ENCODE results near the gene RIBC1.

DNA sequence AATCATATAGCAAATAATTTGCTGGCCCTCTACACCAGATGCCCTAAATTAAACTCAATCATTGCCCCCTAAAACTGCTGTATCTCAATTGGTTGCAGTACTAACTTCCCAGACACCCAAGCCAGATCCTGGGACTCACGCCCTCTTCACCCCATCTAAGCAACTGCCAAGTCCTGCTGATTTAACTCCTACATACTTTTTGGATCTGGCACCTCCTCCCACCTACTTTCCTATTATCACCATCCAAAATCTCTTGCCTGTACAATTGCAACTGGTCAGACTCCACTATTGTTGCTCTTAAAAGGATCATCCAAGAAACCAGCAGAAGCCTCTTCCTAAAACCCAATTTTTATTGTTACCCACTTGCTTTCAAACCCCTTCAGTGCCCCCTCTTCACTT is 16.2 kb downstream of the RIBC1 start:
- no peak for TF ChIP-seq POLR2A (IDR thresholded peaks at IDR 0.05)
- TF ChIP-seq, protein P1, sequence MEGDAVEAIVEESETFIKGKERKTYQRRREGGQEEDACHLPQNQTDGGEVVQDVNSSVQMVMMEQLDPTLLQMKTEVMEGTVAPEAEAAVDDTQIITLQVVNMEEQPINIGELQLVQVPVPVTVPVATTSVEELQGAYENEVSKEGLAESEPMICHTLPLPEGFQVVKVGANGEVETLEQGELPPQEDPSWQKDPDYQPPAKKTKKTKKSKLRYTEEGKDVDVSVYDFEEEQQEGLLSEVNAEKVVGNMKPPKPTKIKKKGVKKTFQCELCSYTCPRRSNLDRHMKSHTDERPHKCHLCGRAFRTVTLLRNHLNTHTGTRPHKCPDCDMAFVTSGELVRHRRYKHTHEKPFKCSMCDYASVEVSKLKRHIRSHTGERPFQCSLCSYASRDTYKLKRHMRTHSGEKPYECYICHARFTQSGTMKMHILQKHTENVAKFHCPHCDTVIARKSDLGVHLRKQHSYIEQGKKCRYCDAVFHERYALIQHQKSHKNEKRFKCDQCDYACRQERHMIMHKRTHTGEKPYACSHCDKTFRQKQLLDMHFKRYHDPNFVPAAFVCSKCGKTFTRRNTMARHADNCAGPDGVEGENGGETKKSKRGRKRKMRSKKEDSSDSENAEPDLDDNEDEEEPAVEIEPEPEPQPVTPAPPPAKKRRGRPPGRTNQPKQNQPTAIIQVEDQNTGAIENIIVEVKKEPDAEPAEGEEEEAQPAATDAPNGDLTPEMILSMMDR (IDR thresholded peaks at IDR 0.05), result no peak

Measured in stomach (tissue), 4 donors.